Pancreas (tissue), 10 donors: ENCODE results near the gene DLGAP4. TPM values are rescaled to one million over a fixed set of nuclear protein-coding genes. Genes with fewer than 3 reads are reported as not detected.
"Not testable (repeated sequence)": the region's sequence is repeated elsewhere in the genome, so short reads cannot be mapped to it uniquely, and the experiment has no call there.

ENCODE experiments used
- ATAC-seq, 4 donors: fragments of 200-7000 bp; cut with Tn5 transposase; one replicate each; pipeline versions ENCODE4 v1.8.0 to v1.9.1; 2020; ENCODE audit warnings: mild to moderate bottlenecking in 4 of 4, moderate library complexity in 4 of 4
- DNase-seq, 6 donors: peaks; one replicate each; pipeline ENCODE4 v3.0.0-alpha.2; 2020
- FAIRE-seq: peaks from 2 replicates; lab custom pipeline; 2012; peaks lifted over from hg19 to GRCh38; lab: Jason Lieb, UNC
- H3K27ac ChIP-seq, 4 donors: fragments of 200-600 bp; sonication (generic); 1 replicate in 3 of 4; 2 replicates in 1 of 4; pipeline versions ENCODE4 v1.5.0 to v1.8.0; 2020
- H3K27me3 ChIP-seq, 4 donors: fragments of 200-600 bp; one replicate each; pipeline ENCODE4 v1.8.0; 2021
- H3K36me3 ChIP-seq, 3 donors: fragments of 200-600 bp; sonication (generic) in 1 of 3; one replicate each; pipeline versions ENCODE4 v1.5.0 to v1.8.0; 2020 to 2021
- H3K4me1 ChIP-seq, 3 donors: fragments of 200-600 bp; one replicate each; pipeline ENCODE4 v1.8.0; 2021
- H3K4me3 ChIP-seq, 4 donors: fragments of 200-600 bp; sonication (generic) in 2 of 4; one replicate each; pipeline versions ENCODE4 v1.5.0 to v1.8.0; 2020 to 2021
- H3K9me3 ChIP-seq, 4 donors: fragments of 200-600 bp; one replicate each; pipeline ENCODE4 v1.8.0; 2021
- WGBS, 2 donors: extraction: QIAGEN DNeasy Blood & Tissue Kit; methylation state at CpG; one replicate each; pipeline ENCODE4 v1.1.7; 2013; 5-methylcytosine and 5-hydroxymethylcytosine counted together
- intact Hi-C, 3 donors: fragments of 100-400 bp; cut with DNase I; formaldehyde crosslinking; loops; one replicate each; pipeline versions ENCODE4 v1.11.1 to v1.14.2; 2022
- polyA plus RNA-seq, 2 donors: library from polyadenylated mRNA; stranded (reverse); fragments of 200-250 nt; gene quantifications; one replicate each; pipeline ENCODE4 v1.2.3, GENCODE V29; 2013
- total RNA-seq, 6 donors: library from RNA; stranded (reverse); fragmentation: NEBNext Ultra II Directional in 4 of 6; extraction: Animal tissue kit (Norgen Biotek cat#: 25700) in 4 of 6; gene quantifications; one replicate each; pipeline versions ENCODE4 v1.2.1 to v1.2.4, GENCODE V29; 2021 to 2023
- TF ChIP-seq, protein P1 (sequence below), 4 donors: fragments of 200-600 bp; sonication (generic) in 3 of 4; IDR thresholded peaks; one replicate each; pipeline versions ENCODE4 v1.5.0 to v1.8.0; 2021; ENCODE audit warnings: antibody characterized with exemption in 4 of 4
- donor health status: healthy with polysubstance abuse.
- donor health status: DM: no; HTN: no; CAD: no; lungs with moderate emphysema.
- donor health status: DM: no; HTN: no; CAD: no.
- donor health status: control.
- donor health status: control.
- donor health status: Bipolar disorder and iron deficiency.
- donor health status: DM: yes; HTN: yes; CAD: no.
- donor health status: DM: no; HTN: no; CAD: no.
- donor health status: DM: no; HTN: no; CAD: no.
- donor health status: DM: yes; HTN: yes; CAD: no.

Gene DLGAP4
- total and polyA plus RNA-seq, 8 donors: 28.6 to 49.5 (median 42.6) TPM

DNA sequence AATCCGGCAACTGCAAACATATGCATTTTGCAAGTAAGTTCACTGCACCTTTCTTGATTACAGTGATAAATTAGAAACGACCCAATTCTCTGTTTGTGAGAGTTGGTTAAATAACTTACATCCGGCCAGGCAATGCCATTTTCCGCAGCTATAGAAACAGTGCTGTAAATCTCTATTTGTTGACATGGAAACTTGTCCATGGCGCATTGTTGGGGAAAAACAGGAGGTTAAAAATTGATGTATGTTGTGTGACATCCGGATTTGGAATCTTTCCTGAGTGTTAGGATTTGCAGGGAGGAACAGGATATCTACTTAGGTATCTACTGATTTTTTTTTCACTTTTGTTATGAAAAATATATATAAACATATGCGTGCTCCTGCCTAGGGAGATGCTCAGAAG lies 66.5 kb downstream of the DLGAP4 start:
- no peaks in the 10 kb centered on the region for H3K36me3 ChIP-seq
- 68 to 69% methylated on average over 7 of the region's 7 CpGs for WGBS, 2 donors
- TF ChIP-seq, protein P1, sequence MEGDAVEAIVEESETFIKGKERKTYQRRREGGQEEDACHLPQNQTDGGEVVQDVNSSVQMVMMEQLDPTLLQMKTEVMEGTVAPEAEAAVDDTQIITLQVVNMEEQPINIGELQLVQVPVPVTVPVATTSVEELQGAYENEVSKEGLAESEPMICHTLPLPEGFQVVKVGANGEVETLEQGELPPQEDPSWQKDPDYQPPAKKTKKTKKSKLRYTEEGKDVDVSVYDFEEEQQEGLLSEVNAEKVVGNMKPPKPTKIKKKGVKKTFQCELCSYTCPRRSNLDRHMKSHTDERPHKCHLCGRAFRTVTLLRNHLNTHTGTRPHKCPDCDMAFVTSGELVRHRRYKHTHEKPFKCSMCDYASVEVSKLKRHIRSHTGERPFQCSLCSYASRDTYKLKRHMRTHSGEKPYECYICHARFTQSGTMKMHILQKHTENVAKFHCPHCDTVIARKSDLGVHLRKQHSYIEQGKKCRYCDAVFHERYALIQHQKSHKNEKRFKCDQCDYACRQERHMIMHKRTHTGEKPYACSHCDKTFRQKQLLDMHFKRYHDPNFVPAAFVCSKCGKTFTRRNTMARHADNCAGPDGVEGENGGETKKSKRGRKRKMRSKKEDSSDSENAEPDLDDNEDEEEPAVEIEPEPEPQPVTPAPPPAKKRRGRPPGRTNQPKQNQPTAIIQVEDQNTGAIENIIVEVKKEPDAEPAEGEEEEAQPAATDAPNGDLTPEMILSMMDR (IDR thresholded peaks at IDR 0.05): no peak
- intact Hi-C loops: no loop called here
- H3K27me3 ChIP-seq: no peaks in the 10 kb centered on the region
- H3K27ac ChIP-seq: no peak overlapping the region
- no peaks in the 10 kb centered on the region for H3K4me1 ChIP-seq
- ATAC-seq (no peak), DNase-seq (no peak), FAIRE-seq (no peak)
- H3K9me3 ChIP-seq: no peaks in the 10 kb centered on the region
- H3K4me3 ChIP-seq: no peak overlapping the region

DNA sequence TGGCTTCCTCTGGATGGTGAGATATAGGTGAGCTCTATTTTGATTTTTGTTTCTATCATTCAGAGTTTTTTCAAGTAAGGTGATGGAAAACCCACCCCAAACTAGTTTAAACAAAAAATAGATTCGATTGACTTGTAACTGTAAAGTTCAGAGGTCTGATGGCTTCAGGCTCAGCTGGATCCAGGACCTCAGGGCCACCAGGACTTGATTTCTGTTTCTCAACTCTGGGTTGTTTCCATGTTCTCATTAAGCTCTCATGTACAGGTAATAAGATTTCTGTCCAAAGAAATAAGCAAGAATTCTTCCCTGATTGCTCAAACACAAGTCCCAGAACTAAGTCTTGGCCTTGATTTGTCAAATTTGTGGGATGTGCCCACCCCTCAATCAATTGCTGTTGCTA lies 67.0 kb downstream of the DLGAP4 start:
- Histone ChIP-seq H3K27me3 (no peaks in the 10 kb centered on the region), H3K9me3 (no peaks in the 10 kb centered on the region), H3K27ac (no peak overlapping the region), H3K36me3 (no peaks in the 10 kb centered on the region), H3K4me3 (no peak overlapping the region), H3K4me1 (no peaks in the 10 kb centered on the region)
- intact Hi-C loops: no loop called here
- DNase-seq (no peak), FAIRE-seq (no peak), ATAC-seq (no peak)
- 52 to 61% methylated on average over 1 of the region's 1 CpG for WGBS, 2 donors
- TF ChIP-seq, protein P1 (IDR thresholded peaks at IDR 0.05): no peak

DNA sequence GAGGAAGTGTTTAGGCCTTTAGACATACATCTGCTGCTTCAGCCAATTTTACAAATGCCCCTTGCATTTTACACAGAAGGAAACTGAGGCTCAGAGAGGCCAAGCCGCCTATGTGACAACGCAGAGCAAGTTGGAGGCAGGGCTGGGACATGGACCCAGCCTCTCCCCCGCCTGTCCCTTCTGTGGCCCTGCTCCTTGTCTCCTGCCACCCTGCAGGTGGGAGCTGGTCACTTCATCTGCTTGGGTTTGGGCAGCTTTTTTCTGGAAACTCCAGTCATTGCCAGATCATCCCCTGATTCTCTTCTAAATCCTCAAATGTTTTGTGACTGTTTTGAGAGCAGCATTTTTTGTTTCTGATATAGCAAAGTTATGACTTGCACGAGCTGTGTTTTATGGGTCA lies 68.9 kb downstream of the DLGAP4 start:
- H3K27me3 ChIP-seq: no peaks in the 10 kb centered on the region
- no peak for FAIRE-seq
- 65 to 78% methylated on average over 4 of the region's 4 CpGs for WGBS, 2 donors
- no peak overlapping the region for H3K27ac ChIP-seq
- TF ChIP-seq, protein P1 (IDR thresholded peaks at IDR 0.05): no peak
- no peaks in the 10 kb centered on the region for H3K9me3 ChIP-seq
- H3K4me1 ChIP-seq: no peaks in the 10 kb centered on the region
- no peak overlapping the region for H3K4me3 ChIP-seq
- no peak for ATAC-seq
- intact Hi-C loops: no loop called here
- DNase-seq: no peak
- H3K36me3 ChIP-seq: no peaks in the 10 kb centered on the region

DNA sequence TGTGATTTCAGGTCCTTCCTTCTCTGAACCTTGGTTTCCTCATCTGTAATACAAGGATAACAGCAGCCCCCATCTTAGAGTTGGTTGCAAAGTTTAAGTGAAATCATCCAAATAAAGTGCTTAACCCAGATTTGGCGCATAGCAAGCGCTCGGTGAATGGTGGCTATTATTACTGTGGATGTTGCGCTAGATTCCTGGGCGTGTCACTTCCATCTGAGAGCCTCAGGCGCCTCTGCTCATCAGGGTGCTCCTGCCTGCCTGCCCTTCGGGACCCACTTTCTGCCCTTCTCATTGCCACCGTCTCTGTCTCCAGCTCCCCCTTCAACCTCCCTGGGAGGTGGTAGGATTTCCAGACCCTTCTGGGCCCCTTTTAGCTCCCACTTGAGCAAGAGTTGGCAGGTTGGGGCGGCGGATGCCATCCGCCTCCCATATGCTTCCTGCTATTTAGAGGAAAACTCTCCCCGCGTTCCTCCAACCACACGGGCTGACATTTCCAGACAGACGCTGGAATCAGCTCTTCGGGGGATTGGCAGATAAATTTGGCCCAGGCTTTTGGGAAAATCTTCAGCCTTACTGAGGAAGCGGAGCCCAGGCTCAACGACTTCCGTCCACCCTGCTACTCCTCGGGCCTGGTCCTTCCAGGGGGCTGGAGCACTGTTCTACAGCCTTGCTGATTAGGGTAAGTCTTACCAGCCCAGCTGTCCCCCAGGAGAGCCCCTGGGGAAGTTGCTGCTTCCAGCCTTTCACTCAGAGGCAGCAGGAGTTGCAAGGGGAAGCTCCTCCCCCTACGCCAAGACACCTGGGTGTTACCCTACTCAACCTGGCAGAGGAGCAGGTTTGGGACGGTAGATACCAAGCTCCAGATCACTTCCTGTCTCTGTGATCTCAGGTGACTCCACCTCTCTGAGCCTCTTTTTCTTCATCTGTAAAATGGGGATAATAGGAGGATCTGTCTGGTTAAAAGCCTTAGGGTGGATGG lies 71.5 kb downstream of the DLGAP4 start:
- Histone ChIP-seq H3K27ac (no peak overlapping the region), H3K36me3 (no peaks in the 10 kb centered on the region), H3K27me3 (no peaks in the 10 kb centered on the region), H3K4me3 (no peak overlapping the region), H3K4me1 (no peaks in the 10 kb centered on the region), H3K9me3 (no peaks in the 10 kb centered on the region)
- 66 to 70% methylated on average over 22 of the region's 22 CpGs for WGBS, 2 donors
- intact Hi-C loops: no loop called here
- DNase-seq: no peak
- ATAC-seq: no peak
- TF ChIP-seq, protein P1 (IDR thresholded peaks at IDR 0.05): no peak
- FAIRE-seq: no peak

DNA sequence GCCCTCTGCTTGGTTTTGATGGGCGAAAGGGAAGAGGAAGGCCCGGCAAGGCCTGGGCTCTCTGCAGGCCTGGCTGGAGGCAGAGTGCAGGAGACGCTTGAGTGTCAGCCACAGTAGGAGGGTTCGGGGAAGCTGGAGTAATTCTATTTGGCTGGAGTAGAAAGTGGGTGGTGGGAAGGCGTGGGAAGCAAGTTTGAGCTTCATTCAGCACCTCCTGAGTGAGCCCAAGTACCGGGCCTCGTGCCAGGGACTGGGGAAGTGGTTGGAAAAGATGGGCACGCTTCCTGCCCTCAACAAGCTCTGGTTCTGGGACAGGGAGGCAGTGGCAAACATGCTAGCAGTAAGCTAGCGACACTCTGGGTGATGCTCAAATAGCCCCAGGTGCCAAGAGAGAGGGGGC lies 72.5 kb downstream of the DLGAP4 start:
- Histone ChIP-seq H3K4me3 (no peak overlapping the region), H3K9me3 (no peaks in the 10 kb centered on the region), H3K36me3 (no peaks in the 10 kb centered on the region), H3K4me1 (no peaks in the 10 kb centered on the region), H3K27ac (no peak overlapping the region), H3K27me3 (no peaks in the 10 kb centered on the region)
- intact Hi-C loops: no loop called here
- TF ChIP-seq, protein P1 (IDR thresholded peaks at IDR 0.05): no peak
- WGBS, 2 donors: 76 to 82% methylated on average over 9 of the region's 9 CpGs
- ATAC-seq: no peak
- DNase-seq: no peak
- no peak for FAIRE-seq

DNA sequence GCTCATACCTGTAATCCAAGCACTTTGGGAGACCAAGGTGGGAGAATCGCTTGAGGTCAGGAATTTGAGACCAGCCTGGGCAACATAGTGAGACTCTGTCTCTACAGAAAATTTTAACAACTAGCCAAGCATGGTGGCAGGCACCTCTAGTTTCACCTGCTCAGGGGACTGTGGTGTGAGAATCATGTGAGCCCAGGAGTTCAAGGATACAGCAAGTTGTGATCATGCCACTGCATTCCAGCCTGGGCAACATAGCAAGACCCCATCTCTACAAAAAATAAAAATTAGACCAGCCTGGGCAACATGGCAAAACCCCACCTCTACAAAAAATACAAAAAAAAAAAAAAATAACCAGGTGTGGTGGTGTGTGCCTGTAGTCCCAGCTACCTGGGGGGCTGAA lies 73.8 kb downstream of the DLGAP4 start:
- H3K9me3 ChIP-seq, DNase-seq, H3K27me3 ChIP-seq, ATAC-seq, H3K4me1 ChIP-seq, H3K27ac ChIP-seq, H3K4me3 ChIP-seq, FAIRE-seq, H3K36me3 ChIP-seq, intact Hi-C loops: not testable (repeated sequence)
- WGBS, 2 donors: 84 to 97% methylated on average over 1 of the region's 1 CpG
